SK-N-MC (cell line): ENCODE results near the gene MED13L.

ENCODE experiments used
- EZH2 ChIP-seq: fragments of 200-600 bp; sonication (generic); IDR thresholded peaks from one replicate; pipeline ENCODE4 v1.6.1; 2017; ENCODE audit warnings: antibody characterized with exemption
- POLR2AphosphoS5 ChIP-seq: IDR thresholded peaks from 2 replicates; pipeline ENCODE4 v1.6.1; 2012; ENCODE audit warnings: mild to moderate bottlenecking, low read depth, low read length, borderline replicate concordance

DNA sequence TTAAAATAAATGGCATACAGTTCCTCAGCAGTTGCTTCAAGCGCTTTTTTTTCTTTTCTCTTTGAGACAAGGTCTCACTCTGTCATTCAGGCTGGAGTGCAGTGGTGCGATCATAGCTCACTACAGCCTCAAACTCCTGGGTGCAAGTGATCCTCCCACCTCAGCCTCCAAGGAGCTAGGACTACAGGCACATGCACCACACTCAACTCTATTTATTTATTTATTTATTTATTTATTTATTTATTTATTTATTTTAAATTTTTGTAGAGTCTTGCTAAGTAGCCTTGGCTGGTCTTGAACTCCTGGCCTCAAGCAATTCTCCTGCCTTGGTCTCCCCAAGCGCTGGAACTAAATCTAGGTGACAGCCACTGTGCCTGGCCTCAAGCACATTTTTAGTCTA is 132.0 kb downstream of the MED13L start:
- TF ChIP-seq POLR2AphosphoS5 (no peak), EZH2 (no peak)
